GM20431 (cell line): Measurements from ENCODE around the gene LRRIQ3.
"Not testable (repeated sequence)": the region's sequence is repeated elsewhere in the genome, so short reads cannot be mapped to it uniquely, and the experiment has no call there.

Experiments
- in situ Hi-C: fragments of 300-500 bp; cut with MseI, MboI; formaldehyde crosslinking; loops from one replicate; pipeline ENCODE4 v1.15.0; 2020; ENCODE audit warnings: low sequenced_read_pairs; ENCODE audit not compliant: unreplicated experiment

LRRIQ3 gene

GRCh38 chr1:74197657-74198552, at the start of gene LRRIQ3, which contains the start of gene FPGT:
Gene LRRIQ3, minus strand, starts transcription at chr1:74198176. Its CDS starts 14,492 bp downstream, at chr1:74183684.
Gene FPGT, plus strand, starts transcription at chr1:74198242. Its CDS starts 37 bp downstream, at chr1:74198279.
- in situ Hi-C loops: no loop called here

GRCh38 chr1:74246315-74246714, 48.3 kb upstream of the LRRIQ3 start:
- in situ Hi-C loops: no loop called here

GRCh38 chr1:74245168-74245772, 47.3 kb upstream of the LRRIQ3 start:
- in situ Hi-C loops: no loop called here

GRCh38 chr1:74237787-74238186, 39.8 kb upstream of the LRRIQ3 start:
- in situ Hi-C loops: no loop called here

GRCh38 chr1:74237035-74237434, 39.1 kb upstream of the LRRIQ3 start:
- in situ Hi-C loops: no loop called here

GRCh38 chr1:74236440-74236839, 38.5 kb upstream of the LRRIQ3 start:
- in situ Hi-C loops: no loop called here

GRCh38 chr1:74235153-74235552, 37.2 kb upstream of the LRRIQ3 start, which contains the start of gene TNNI3K:
Gene TNNI3K, plus strand, starts transcription at chr1:74235387. Its CDS starts 65 bp downstream, at chr1:74235452.
- in situ Hi-C loops: no loop called here

GRCh38 chr1:74223453-74223852, 25.5 kb upstream of the LRRIQ3 start:
- in situ Hi-C loops: no loop called here

- in situ Hi-C loops: no loop called here
Observed at GRCh38 chr1:74222701-74223100, 24.7 kb upstream of the LRRIQ3 start.

GRCh38 chr1:74215229-74215628, 17.3 kb upstream of the LRRIQ3 start:
- in situ Hi-C loops: no loop called here

- in situ Hi-C loops: no loop called here
Observed at GRCh38 chr1:74205266-74205665, 7.3 kb upstream of the LRRIQ3 start.

- in situ Hi-C loops: no loop called here
Observed at GRCh38 chr1:74199504-74199903, 1.5 kb upstream of the LRRIQ3 start.

- in situ Hi-C loops: no loop called here
Observed at GRCh38 chr1:74197255-74197654, 721 bp downstream of the LRRIQ3 start.

- in situ Hi-C loops: no loop called here
Observed at GRCh38 chr1:74195339-74195738, 2.6 kb downstream of the LRRIQ3 start.

GRCh38 chr1:74193908-74194307, 4.1 kb downstream of the LRRIQ3 start:
- in situ Hi-C loops: no loop called here

- in situ Hi-C loops: no loop called here
Observed at GRCh38 chr1:74180490-74180889, 17.5 kb downstream of the LRRIQ3 start.

GRCh38 chr1:74174423-74174822, 23.6 kb downstream of the LRRIQ3 start:
- in situ Hi-C loops: not testable (repeated sequence)

GRCh38 chr1:74162333-74162732, 35.6 kb downstream of the LRRIQ3 start:
- in situ Hi-C loops: no loop called here

GRCh38 chr1:74161497-74161896, 36.5 kb downstream of the LRRIQ3 start:
- in situ Hi-C loops: no loop called here

GRCh38 chr1:74160046-74160445, 37.9 kb downstream of the LRRIQ3 start:
- in situ Hi-C loops: no loop called here

GRCh38 chr1:74145086-74145485, 52.9 kb downstream of the LRRIQ3 start:
- in situ Hi-C loops: no loop called here
